Body of pancreas (tissue), 4 donors: ENCODE measurements around the gene CCBE1.

Experiments
- POLR2A ChIP-seq, 3 donors: fragments of 450-650 bp; IDR thresholded peaks; one replicate each; pipeline ENCODE4 v1.6.1; 2016; ENCODE audit warnings: antibody characterized with exemption in 3 of 3, mild to moderate bottlenecking in 2 of 3
- TF ChIP-seq, protein P1 (sequence below), 7 experiments: fragments of 450-650 bp in 4 of 7; fragments of 200-600 bp in 3 of 7; sonication (generic) in 3 of 7; IDR thresholded peaks; one replicate each; pipeline ENCODE4 v1.5.1; 2016 to 2019; ENCODE audit warnings: antibody characterized with exemption in 7 of 7

DNA sequence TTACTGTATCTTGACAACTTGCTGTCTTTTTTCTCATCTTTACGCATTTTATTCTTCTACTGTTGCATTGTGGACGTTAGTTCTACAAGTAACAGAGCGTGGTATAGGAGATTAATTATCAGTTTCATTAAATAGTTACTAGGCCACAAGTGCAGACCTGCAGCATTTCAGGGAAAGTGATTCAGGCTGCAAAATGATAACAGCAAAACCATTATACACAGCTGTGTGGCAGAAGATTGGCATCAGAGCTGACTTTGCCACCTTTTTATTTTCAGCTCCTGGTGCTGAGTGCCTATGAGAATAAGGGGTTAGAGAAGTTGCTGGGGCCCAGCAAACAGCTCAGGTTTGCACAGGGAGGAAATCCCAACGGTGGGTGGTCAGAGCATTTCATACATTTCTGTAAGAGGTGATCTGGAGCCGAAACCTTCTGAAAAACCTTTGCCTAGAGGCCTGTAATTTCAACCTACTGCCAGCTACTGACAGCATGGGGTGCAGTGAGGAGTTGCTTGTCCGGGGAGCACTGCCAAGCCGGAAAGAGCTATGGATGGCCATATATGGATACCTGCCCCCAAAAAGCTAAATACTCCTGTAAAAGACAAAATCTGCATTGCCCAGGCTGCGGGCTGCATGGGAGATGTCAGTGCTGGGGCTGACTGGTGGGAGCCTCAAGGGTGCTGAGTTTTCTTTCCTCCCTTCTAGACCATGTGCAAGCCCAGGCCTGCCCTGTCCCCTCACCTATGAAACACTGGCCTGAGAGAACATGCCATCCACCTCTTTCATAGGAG is 2.7 kb upstream of the CCBE1 start:
- TF ChIP-seq, protein P1, sequence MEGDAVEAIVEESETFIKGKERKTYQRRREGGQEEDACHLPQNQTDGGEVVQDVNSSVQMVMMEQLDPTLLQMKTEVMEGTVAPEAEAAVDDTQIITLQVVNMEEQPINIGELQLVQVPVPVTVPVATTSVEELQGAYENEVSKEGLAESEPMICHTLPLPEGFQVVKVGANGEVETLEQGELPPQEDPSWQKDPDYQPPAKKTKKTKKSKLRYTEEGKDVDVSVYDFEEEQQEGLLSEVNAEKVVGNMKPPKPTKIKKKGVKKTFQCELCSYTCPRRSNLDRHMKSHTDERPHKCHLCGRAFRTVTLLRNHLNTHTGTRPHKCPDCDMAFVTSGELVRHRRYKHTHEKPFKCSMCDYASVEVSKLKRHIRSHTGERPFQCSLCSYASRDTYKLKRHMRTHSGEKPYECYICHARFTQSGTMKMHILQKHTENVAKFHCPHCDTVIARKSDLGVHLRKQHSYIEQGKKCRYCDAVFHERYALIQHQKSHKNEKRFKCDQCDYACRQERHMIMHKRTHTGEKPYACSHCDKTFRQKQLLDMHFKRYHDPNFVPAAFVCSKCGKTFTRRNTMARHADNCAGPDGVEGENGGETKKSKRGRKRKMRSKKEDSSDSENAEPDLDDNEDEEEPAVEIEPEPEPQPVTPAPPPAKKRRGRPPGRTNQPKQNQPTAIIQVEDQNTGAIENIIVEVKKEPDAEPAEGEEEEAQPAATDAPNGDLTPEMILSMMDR (IDR thresholded peaks at IDR 0.05), result no peak
- no peak for TF ChIP-seq POLR2A (IDR thresholded peaks at IDR 0.05)
